OCI-LY3 (cell line): ENCODE measurements around the gene NDUFS6.

ENCODE experiments used
- H2AFZ ChIP-seq: fragments of 200-600, 300-600 bp; shearing (Covaris generic); 2 replicates; pipeline ENCODE4 v1.6.0; 2014; ENCODE audit warnings: antibody characterized with exemption, low read depth, low read length
- H3K27ac ChIP-seq: fragments of 200-600, 300-600 bp; sonication (generic); 2 replicates; pipeline ENCODE4 v1.5.1; 2014; ENCODE audit warnings: mild to moderate bottlenecking, low read length, moderate library complexity, mixed read lengths
- H3K27me3 ChIP-seq: fragments of 200-600, 300-600 bp; sonication (generic); 2 replicates; pipeline ENCODE4 v1.6.1; 2014; ENCODE audit warnings: low read depth, low read length, mixed read lengths
- H3K36me3 ChIP-seq: fragments of 200-600, 300-600 bp; sonication (generic); replicated peaks from 2 replicates; pipeline ENCODE3; 2014; ENCODE audit warnings: low read depth, low read length, mixed read lengths
- H3K4me1 ChIP-seq: fragments of 300-600, 200-600 bp; sonication (generic); 2 replicates; pipeline ENCODE4 v1.6.1; 2014; ENCODE audit warnings: low read length, mixed read lengths
- H3K4me2 ChIP-seq: fragments of 200-600, 300-600 bp; sonication (generic); 2 replicates; pipeline ENCODE4 v1.6.1; 2014; ENCODE audit warnings: low read length, mixed read lengths
- H3K4me3 ChIP-seq: fragments of 300-600, 200-600 bp; sonication (generic); 2 replicates; pipeline ENCODE4 v1.5.1; 2014; ENCODE audit warnings: antibody characterized with exemption, mild to moderate bottlenecking, low read length, moderate library complexity
- H3K79me2 ChIP-seq: fragments of 300-600, 200-600 bp; shearing (Covaris generic); 2 replicates; pipeline ENCODE4 v1.6.1; 2014; ENCODE audit warnings: mild to moderate bottlenecking, low read length, mixed read lengths
- H3K9ac ChIP-seq: fragments of 300-600, 200-600 bp; shearing (Covaris generic); 2 replicates; pipeline ENCODE4 v1.6.0; 2014; ENCODE audit warnings: mild to moderate bottlenecking, low read length, moderate library complexity
- H3K9me3 ChIP-seq: fragments of 200-600, 300-600 bp; shearing (Covaris generic); 2 replicates; pipeline ENCODE4 v1.6.1; 2014; ENCODE audit warnings: low read length, mixed read lengths; ENCODE audit not compliant: insufficient read depth
- H4K20me1 ChIP-seq: fragments of 200-600, 300-600 bp; sonication (generic); 2 replicates; pipeline ENCODE4 v1.6.1; 2016; ENCODE audit warnings: low read length, mixed read lengths; ENCODE audit not compliant: insufficient read depth
- CTCF ChIP-seq: fragments of 200-600, 300-600 bp; sonication (generic); IDR thresholded peaks from 2 replicates; pipeline ENCODE4 v1.5.1; 2014; ENCODE audit warnings: antibody characterized with exemption, low read length, low read depth
- EZH2phosphoT487 ChIP-seq: fragments of 200-600 bp; shearing (Covaris generic); IDR thresholded peaks from 2 replicates; pipeline ENCODE4 v1.6.1; 2018; ENCODE audit warnings: antibody characterized with exemption, mixed run types, low read depth

NDUFS6 gene

DNA sequence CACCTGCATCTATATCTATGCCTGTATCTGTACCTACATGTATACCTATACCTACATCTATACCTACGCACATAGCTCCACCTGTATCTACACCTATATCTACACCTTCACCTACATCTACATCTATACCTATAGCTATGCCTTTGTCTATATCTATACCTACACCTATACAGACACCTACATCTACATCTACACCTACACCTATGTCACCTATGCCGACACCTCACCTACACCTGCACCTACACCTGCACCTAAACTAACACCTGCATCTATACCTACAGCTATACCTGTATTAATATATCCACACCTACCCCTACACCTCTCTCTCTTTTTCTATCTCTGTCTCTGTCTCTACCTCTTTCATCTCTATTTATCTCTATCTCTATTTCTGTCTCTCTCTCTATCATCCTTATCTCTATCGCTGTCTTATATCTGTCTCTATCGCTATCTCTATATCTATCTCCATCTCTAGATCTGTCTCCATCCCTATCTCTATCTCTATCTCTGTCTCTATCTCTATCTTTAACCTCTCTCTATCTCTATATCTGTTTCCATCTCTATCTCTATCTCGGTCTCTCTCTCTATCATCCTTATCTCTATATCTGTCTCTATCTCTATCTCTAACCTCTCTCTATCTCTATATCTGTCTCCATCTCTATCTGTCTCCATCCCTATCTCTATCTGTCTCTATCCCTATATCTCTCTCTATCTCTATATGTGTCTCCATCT is 43.7 kb downstream of the NDUFS6 start:
- Histone ChIP-seq H3K4me1 (no peaks in the 10 kb centered on the region), H3K9me3 (no peaks in the 10 kb centered on the region), H3K27ac (no peak overlapping the region), H3K27me3 (no peaks in the 10 kb centered on the region), H3K36me3 (no peaks in the 10 kb centered on the region), H3K9ac (no peak overlapping the region), H3K4me3 (no peak overlapping the region), H3K79me2 (no peaks in the 10 kb centered on the region), H4K20me1 (no peaks in the 10 kb centered on the region), H3K4me2 (no peak overlapping the region), H2AFZ (no peak overlapping the region)
- TF ChIP-seq CTCF (no peak), EZH2phosphoT487 (no peak)

GRCh38 chr5:1845696-1846095 is 44.5 kb downstream of the NDUFS6 start:
- no peaks in the 10 kb centered on the region for H3K4me1 ChIP-seq
- no peaks in the 10 kb centered on the region for H3K79me2 ChIP-seq
- no peak overlapping the region for H3K4me2 ChIP-seq
- no peaks in the 10 kb centered on the region for H3K27me3 ChIP-seq
- H3K27ac ChIP-seq: no peak overlapping the region
- H2AFZ ChIP-seq: no peak overlapping the region
- H3K9me3 ChIP-seq: no peaks in the 10 kb centered on the region
- H3K36me3 ChIP-seq: no peaks in the 10 kb centered on the region
- H3K9ac ChIP-seq: no peak overlapping the region
- H4K20me1 ChIP-seq: no peaks in the 10 kb centered on the region
- H3K4me3 ChIP-seq: no peak overlapping the region
- no peak for TF ChIP-seq CTCF
- no peak for TF ChIP-seq EZH2phosphoT487

- Histone ChIP-seq H3K9me3 (no peaks in the 10 kb centered on the region), H3K9ac (no peak overlapping the region), H3K27me3 (no peaks in the 10 kb centered on the region), H3K79me2 (no peaks in the 10 kb centered on the region), H3K36me3 (no peaks in the 10 kb centered on the region), H3K4me3 (no peak overlapping the region), H3K4me1 (no peaks in the 10 kb centered on the region), H4K20me1 (no peaks in the 10 kb centered on the region), H3K27ac (no peak overlapping the region), H2AFZ (no peak overlapping the region), H3K4me2 (no peak overlapping the region)
- TF ChIP-seq EZH2phosphoT487 (no peak), CTCF (no peak)
These were observed 45.4 kb downstream of the NDUFS6 start for GRCh38 chr5:1846583-1846982.

DNA sequence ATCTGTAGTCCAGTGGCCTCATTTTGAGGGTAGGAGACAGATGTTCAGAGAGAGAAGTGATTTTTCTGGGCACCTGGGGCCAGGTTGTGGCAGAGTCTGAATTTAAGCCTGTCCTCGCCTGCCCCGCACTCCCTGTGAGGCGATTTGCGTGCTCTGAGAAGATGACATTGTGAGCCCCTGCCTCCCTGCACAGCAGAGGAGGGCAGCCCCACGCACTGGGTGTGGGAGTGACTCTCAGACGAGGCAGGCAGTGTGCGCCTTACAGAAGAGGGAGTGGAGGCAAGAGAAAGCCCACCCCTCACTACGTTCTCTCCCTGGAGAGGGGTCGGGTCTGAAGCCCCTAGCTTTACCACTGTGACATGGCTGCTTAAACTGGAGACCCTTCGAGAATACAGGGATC is 45.8 kb downstream of the NDUFS6 start:
- Histone ChIP-seq H4K20me1 (no peaks in the 10 kb centered on the region), H3K27me3 (no peaks in the 10 kb centered on the region), H3K9me3 (no peaks in the 10 kb centered on the region), H3K36me3 (no peaks in the 10 kb centered on the region), H3K79me2 (no peaks in the 10 kb centered on the region), H3K27ac (no peak overlapping the region), H3K4me2 (no peak overlapping the region), H3K4me1 (no peaks in the 10 kb centered on the region), H3K9ac (no peak overlapping the region), H3K4me3 (no peak overlapping the region), H2AFZ (no peak overlapping the region)
- TF ChIP-seq EZH2phosphoT487 (no peak), CTCF (no peak)
